K562 (cell line): Measurements from ENCODE around the gene SAE1. TPM values are rescaled to one million over a fixed set of nuclear protein-coding genes. Genes with fewer than 3 reads are reported as not detected.

Experiments used
- ARID2 ChIP-seq: fragments of 450-650 bp; IDR thresholded peaks from 2 replicates; pipeline ENCODE4 v1.6.1; 2017; ENCODE audit warnings: antibody characterized with exemption, mild to moderate bottlenecking
- BRD4 ChIP-seq: fragments of 200-600 bp; sonication (generic); IDR thresholded peaks from 2 replicates; pipeline ENCODE4 v1.6.1; 2017; ENCODE audit warnings: inconsistent platforms
- POLR2AphosphoS2 ChIP-seq: IDR thresholded peaks from 2 replicates; pipeline ENCODE4 v1.6.1; 2012; ENCODE audit warnings: low read length, improper control_type of control experiment
- POLR2H ChIP-seq: IDR thresholded peaks from 2 replicates; pipeline ENCODE4 v1.6.1; 2016; ENCODE audit warnings: missing genetic modification characterization, low read depth, mild to moderate bottlenecking, control low read depth, missing compliant biosample characterization, moderate library complexity
- POLR3G ChIP-seq: IDR thresholded peaks from 2 replicates; pipeline ENCODE4 v1.6.1; 2011; ENCODE audit not compliant: insufficient read length, insufficient replicate concordance; ENCODE audit errors: extremely low read depth
- SAP30 ChIP-seq: fragments of 200-600 bp; sonication (generic); IDR thresholded peaks from 2 replicates; pipeline ENCODE4 v1.6.1; 2012; ENCODE audit warnings: borderline replicate concordance, low read depth, mild to moderate bottlenecking, moderate library complexity, low read length, control low read depth, inconsistent platforms; ENCODE audit not compliant: insufficient read depth, poor library complexity, severe bottlenecking
- TGIF2 ChIP-seq: sonication (generic); formaldehyde crosslinking; IDR thresholded peaks from 2 replicates; pipeline ENCODE4 v1.8.1; 2022; ENCODE audit warnings: mild to moderate bottlenecking, missing genetic modification reagents, moderate library complexity
- ZMIZ1 ChIP-seq, 2 experiments: fragments of 150-350 bp in 1 of 2; IDR thresholded peaks; 2 replicates each; pipeline ENCODE4 v1.6.1; 2012 to 2016; ENCODE audit warnings: low read depth in 2 of 2, low read length in 2 of 2, mild to moderate bottlenecking in 1 of 2, moderate library complexity in 1 of 2
- ZNF282 ChIP-seq: sonication (generic); formaldehyde crosslinking; IDR thresholded peaks from 2 replicates; pipeline ENCODE4 v1.8.1; 2023; ENCODE audit warnings: missing genetic modification reagents
- polyA plus RNA-seq, 8 experiments: library from polyadenylated mRNA; depleted of rRNA in 4 of 8; stranded (reverse) in 5 of 8; unstranded in 3 of 8; fragments of >200 nt; fragmentation: Nextera tagmentation in 2 of 8; fragmentation: Illumina TruSeq in 1 of 8; extraction: Ambion mirVana in 2 of 8; extraction: Trizol in 1 of 8; gene quantifications; 2 replicates each; pipeline versions ENCODE4 v1.2.1 to v1.2.3, GENCODE V29; 2011 to 2014; ENCODE audit warnings: inconsistent platforms in 1 of 8, missing spikeins in 1 of 8
- total RNA-seq, 7 experiments: library from RNA; depleted of rRNA in 6 of 7; stranded (reverse); fragments of >200 nt in 6 of 7; fragmentation: Illumina TruSeq in 2 of 7; extraction: Trizol in 2 of 7; gene quantifications; 2 replicates each; pipeline versions ENCODE4 v1.2.1 to v1.2.3, GENCODE V29; 2011 to 2021; ENCODE audit warnings: low replicate concordance in 1 of 7
- TF ChIP-seq, protein P1 (sequence below): fragments of 450-650 bp; formaldehyde crosslinking; IDR thresholded peaks from 2 replicates; pipeline ENCODE4 v1.4.0; 2020; ENCODE audit warnings: mild to moderate bottlenecking, moderate library complexity
- TF ChIP-seq, protein P2 (sequence below): sonication (generic); formaldehyde crosslinking; IDR thresholded peaks from 2 replicates; pipeline ENCODE4 v1.8.0; 2022; ENCODE audit warnings: mild to moderate bottlenecking, missing genetic modification reagents

Gene SAE1
- total and polyA plus RNA-seq, 9 of the 15 experiments (the other 6 are each of a cell fraction or from before 2014, with no cell fraction given): 82.8 to 299 (median 217) TPM

DNA sequence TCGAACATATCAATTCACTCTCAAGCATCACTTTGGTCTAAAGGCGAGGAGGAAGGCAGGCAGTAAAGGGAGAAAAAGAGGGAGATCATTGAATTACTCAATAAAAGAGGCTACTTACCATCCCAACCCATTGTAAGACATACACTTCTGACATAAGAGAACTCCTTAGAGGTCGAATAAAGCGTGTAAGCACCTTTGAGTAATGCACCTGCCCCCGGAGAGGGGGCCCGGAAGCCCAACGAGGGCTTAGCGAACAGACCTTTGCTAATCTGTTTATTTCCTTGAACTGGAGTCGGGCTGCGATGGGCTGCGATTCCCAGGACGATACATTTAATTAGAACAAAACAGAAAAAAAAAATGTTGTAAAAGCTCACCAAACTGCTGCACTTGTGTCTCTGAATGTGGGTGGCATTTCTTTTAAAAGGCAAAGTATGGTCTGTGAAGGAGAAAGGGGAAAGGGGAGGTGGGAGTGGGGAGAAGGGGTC is 20.1 kb upstream of the SAE1 start (continued):
- TF ChIP-seq, protein P1, sequence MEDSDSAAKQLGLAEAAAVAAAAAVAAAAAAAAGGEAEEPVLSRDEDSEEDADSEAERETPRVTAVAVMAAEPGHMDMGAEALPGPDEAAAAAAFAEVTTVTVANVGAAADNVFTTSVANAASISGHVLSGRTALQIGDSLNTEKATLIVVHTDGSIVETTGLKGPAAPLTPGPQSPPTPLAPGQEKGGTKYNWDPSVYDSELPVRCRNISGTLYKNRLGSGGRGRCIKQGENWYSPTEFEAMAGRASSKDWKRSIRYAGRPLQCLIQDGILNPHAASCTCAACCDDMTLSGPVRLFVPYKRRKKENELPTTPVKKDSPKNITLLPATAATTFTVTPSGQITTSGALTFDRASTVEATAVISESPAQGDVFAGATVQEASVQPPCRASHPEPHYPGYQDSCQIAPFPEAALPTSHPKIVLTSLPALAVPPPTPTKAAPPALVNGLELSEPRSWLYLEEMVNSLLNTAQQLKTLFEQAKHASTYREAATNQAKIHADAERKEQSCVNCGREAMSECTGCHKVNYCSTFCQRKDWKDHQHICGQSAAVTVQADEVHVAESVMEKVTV (CRISPR knock-in tag): no peak
- TF ChIP-seq BRD4 (no peak; the same call in 1 of the 2 replicates), ZMIZ1 (IDR thresholded peaks at IDR 0.05; ENCODE audit: low read depth in 2 of 2, low read length in 2 of 2) (no peak), POLR3G (no peak), ZNF282 (CRISPR knock-in tag) (no peak), POLR2H (tag) (no peak), SAP30 (no peak), ARID2 (no peak), POLR2AphosphoS2 (no peak), TGIF2 (CRISPR knock-in tag) (no peak)
- TF ChIP-seq, protein P2, sequence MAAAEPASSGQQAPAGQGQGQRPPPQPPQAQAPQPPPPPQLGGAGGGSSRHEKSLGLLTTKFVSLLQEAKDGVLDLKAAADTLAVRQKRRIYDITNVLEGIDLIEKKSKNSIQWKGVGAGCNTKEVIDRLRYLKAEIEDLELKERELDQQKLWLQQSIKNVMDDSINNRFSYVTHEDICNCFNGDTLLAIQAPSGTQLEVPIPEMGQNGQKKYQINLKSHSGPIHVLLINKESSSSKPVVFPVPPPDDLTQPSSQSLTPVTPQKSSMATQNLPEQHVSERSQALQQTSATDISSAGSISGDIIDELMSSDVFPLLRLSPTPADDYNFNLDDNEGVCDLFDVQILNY (CRISPR knock-in tag): no peak
